Kidney glomerular epithelial cell (primary cell): Measurements from ENCODE around the gene TBXA2R.
"Not testable (repeated sequence)": the region's sequence is repeated elsewhere in the genome, so short reads cannot be mapped to it uniquely, and the experiment has no call there.

Source experiments
- DNase-seq: peaks from one replicate; lab custom pipeline; 2025; lab: John Stamatoyannopoulos, UW

TBXA2R gene

GRCh38 chr19:3606690-3607289 lies at the start of gene TBXA2R:
TSS of gene TBXA2R (minus strand) at chr19:3606875. CDS start at chr19:3600634, 6,241 bp downstream.
- DNase-seq = no peak

GRCh38 chr19:3656073-3656746 lies 49.5 kb upstream of the TBXA2R start:
- DNase-seq = no peak

GRCh38 chr19:3655402-3656072 lies 48.9 kb upstream of the TBXA2R start:
- no peak for DNase-seq

- no peak for DNase-seq
Measured at GRCh38 chr19:3653865-3654513, 47.3 kb upstream of the TBXA2R start.

- DNase-seq = no peak
Measured at GRCh38 chr19:3653081-3653795, 46.6 kb upstream of the TBXA2R start.

GRCh38 chr19:3652422-3652821 lies 45.7 kb upstream of the TBXA2R start:
- DNase-seq = no peak

GRCh38 chr19:3651684-3652083 lies 45.0 kb upstream of the TBXA2R start:
- DNase-seq = no peak

GRCh38 chr19:3649888-3650287 lies 43.2 kb upstream of the TBXA2R start:
- DNase-seq = no peak

- DNase-seq = no peak
Measured at GRCh38 chr19:3648037-3648905, 41.6 kb upstream of the TBXA2R start.

GRCh38 chr19:3647102-3647501 lies 40.4 kb upstream of the TBXA2R start:
- DNase-seq = not testable (repeated sequence)

GRCh38 chr19:3646336-3647092 lies 39.8 kb upstream of the TBXA2R start:
- no peak for DNase-seq

- no peak for DNase-seq
Measured at GRCh38 chr19:3645726-3646125, 39.1 kb upstream of the TBXA2R start.

GRCh38 chr19:3645067-3645396 lies 38.4 kb upstream of the TBXA2R start:
- no peak for DNase-seq

GRCh38 chr19:3644351-3645066 lies 37.8 kb upstream of the TBXA2R start:
- no peak for DNase-seq

GRCh38 chr19:3643674-3644313 lies 37.1 kb upstream of the TBXA2R start:
- DNase-seq = no peak

GRCh38 chr19:3642987-3643673 lies 36.5 kb upstream of the TBXA2R start:
- DNase-seq = no peak

- no peak for DNase-seq
Measured at GRCh38 chr19:3642296-3642695, 35.6 kb upstream of the TBXA2R start.

GRCh38 chr19:3641515-3642269 lies 35.0 kb upstream of the TBXA2R start:
- no peak for DNase-seq
